GM19043 (cell line): Measurements from ENCODE around the gene PTGES3.
A peak's percentile ranks its signal among the peaks of the same experiment; 100 is the strongest.
"Not testable (repeated sequence)": the region's sequence is repeated elsewhere in the genome, so short reads cannot be mapped to it uniquely, and the experiment has no call there.

Experiments used
- ATAC-seq: cut with Tn5 transposase; IDR thresholded peaks from one replicate; pipeline ENCODE4 v1.9.1; 2021; ENCODE audit warnings: low read depth; ENCODE audit not compliant: unreplicated experiment

Gene PTGES3

DNA sequence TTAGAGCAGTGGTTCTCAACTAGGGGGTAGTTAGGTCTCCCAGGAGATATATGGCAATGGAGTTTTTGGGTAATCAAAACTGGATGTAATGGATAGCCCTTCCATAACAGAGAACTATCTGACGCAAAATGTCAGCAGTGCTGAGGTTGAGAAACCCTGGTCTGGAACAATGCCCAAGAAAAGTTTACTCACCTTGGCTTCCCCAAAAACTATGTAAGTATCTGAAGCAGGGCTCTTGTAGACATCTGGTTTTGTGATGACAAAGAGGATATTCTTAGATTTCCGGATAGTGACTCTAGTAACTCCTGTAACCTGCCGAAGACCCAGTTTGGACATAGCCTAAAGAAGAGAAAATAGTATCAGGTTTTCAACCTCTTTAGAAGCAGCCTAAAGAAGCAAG is 25.3 kb upstream of the PTGES3 start:
- no peak for ATAC-seq

DNA sequence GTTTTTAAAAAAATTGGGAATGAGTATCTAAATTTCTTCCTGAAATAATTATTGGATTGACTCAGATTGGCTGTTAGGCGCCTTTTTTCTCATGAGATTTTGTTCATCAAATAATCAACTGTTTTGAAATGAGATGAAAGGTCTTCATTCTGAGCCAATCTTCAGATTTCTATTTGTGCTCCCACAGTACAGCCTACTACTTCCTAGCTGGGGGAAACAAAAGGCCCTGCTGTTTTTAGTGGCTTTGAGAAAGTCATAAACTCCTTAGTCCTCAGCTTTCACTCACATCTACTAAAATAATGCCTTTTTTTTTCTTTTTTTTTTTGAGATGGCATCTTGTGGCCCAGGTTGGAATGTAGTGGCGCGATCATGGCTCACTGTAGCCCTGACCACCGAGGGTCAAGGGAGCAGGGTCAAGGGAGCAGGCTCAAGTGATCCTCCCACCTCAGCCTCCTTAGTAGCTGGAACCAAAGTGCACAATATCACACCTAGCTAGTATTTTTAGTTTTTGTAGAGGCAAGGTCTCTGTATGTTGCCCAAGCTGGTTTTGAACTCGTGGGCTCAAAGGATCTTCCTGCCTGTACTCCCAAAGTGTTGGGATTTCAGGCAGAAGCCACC is 21.8 kb upstream of the PTGES3 start:
- no peak for ATAC-seq

DNA sequence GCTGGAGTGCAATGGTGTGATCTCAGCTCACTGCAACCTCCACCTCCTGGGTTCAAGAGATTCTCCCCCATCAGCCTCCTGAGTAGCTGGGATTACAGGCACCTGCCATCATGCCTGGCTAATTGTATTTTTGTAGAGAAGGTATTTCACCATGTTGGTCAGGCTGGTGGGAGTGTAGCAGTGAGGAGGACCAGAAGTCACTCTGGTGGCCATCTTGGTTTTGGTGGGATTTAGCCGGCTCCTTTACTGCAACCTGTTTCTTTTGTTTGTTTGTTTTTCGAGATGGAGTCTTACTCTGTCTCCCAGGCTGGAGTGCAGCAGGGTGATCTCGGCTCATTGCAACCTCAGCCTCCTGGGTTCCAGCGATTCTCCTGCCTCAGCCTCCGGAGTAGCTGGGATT is 16.4 kb upstream of the PTGES3 start:
- not testable (repeated sequence) for ATAC-seq

DNA sequence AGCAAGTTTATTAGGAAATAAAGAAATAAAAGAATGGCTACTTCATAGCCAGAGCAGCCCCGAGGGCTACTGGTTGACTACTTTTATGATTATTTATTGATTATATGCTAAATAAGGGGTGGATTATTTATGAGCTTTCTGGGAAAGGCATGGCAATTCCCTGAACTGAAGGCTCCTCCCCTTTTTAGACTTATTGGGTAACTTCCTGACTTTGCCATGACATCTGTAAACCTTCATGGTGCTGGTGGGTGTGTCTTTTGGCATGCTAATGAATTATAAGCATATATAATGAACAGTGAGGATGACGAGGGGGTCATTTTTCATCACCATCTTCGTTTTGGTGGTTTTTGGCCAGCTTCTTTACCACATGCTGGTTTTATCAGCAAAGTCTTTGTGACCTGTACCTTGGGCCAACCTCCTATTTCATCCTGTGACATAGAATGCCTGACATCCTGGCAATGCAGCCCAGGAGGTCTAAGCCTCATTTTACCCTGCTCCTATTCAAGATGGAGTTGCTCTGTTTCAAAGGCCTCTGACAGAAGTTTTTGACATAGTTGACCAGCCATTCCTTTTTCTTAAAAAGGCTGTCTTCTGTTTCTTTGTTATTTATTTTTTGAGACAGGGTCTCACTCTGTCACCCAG is 11.1 kb upstream of the PTGES3 start:
- no peak for ATAC-seq

DNA sequence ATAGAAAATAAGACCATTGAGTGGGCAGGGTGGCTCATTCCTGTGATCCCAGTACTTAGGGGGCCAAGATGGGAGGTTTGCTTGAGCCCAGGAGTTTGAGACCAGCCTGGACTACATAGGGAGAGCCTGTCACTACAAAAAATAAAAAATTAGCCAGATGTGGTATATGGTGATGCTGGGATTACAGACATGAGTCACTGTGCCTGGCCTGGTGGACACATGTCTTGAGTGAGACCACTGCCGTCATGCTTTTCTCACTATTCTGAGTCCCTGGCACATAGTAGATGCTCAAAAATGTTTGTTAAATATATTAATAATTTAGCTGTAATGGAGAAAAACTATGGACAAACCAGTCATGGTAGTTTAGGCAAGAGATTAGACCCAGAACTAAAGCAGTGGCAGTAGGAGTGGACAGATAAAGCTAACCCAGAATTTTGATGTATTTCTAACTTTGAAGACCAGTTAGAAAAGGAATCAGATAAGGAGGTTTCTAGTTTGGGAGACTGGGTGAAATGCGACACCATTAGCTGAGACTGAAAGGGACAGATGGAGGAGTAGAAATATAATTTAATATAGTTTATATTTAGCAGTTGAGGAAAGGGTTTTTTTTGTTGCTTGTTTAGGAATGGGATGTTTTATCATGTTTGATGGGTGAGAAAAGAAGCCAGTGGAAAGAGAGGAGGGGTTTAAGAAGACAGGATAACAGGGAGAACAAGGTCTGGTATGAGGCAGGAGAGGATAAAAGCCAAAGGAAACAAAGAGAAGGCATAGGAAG is 7.4 kb upstream of the PTGES3 start:
- no peak for ATAC-seq

DNA sequence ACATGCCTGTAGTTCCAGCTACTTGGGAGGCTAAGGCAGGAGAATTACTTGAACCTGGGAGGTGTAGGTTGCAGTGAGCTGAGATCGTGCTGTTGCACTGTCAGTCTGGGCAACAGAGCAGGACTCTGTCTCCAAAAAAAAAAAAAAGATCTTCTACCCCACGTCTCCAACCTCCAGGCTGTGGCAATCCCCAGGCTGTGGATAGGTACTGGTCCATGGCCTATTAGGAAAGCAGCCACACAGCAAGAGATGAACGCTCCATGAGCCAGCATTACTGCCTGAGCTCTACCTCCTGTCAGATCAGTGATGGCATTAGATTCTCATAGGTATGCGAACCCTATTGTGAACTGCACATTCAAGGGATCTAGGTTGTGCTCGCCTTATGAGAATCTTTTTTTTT is 6.1 kb upstream of the PTGES3 start:
- ATAC-seq = no peak

DNA sequence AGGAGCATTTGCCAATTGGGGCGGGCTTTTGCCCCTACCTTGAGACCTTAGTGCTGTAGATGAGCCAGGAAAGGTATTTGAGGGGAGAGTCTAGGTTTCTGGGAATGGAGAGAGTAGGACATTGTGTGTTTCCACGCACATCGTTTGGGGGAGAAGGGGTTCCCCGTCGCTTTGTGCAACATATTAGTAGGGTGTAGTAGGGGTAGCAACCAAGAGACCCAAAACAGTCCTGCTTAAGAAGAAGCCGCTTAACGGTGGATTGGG is 694 bp upstream of the PTGES3 start:
- no peak for ATAC-seq

DNA sequence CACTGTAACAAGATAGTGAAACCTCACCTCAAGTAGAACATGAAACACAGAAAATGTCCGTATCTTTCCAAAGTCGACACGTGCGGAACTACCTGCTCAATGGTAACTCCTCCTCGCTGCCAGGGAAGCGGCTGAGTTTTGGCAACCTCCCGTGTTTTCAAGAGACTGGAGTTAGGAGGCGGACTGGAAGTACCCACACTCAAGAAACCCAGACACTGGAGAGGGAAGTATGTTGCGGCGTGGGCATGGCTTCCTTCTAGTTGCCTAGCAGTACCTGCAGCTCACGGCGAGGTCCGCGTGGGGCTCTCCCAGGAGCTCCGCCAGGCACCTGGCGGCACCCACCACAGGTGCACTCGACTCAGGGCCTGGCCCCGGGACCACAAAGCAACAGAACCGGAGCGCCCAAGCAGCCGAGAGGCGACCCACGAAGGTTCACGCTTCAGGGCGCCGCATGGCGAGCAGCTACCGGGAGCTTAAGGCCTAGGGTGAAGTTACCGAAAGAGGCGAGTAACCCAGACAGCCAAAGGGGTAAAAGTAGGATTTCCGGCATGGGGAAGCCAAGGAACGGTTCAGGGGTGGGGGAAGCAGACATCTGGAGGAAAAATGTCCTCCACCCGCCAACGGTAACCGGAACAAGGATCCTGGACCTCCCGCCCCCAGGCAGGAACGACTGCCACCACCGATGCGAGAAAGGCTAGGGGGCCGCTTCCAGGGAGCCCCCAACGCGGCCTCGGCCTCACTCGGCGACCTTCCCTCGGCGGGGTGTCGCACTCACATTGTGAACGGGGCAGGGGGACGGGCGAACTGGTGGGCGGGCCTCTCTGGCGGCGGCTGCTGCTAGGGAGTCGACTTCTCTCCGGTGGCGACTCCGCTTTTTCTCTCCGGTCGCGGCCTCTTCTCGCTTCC is 608 bp downstream of the PTGES3 start:
- ATAC-seq = no peak

DNA sequence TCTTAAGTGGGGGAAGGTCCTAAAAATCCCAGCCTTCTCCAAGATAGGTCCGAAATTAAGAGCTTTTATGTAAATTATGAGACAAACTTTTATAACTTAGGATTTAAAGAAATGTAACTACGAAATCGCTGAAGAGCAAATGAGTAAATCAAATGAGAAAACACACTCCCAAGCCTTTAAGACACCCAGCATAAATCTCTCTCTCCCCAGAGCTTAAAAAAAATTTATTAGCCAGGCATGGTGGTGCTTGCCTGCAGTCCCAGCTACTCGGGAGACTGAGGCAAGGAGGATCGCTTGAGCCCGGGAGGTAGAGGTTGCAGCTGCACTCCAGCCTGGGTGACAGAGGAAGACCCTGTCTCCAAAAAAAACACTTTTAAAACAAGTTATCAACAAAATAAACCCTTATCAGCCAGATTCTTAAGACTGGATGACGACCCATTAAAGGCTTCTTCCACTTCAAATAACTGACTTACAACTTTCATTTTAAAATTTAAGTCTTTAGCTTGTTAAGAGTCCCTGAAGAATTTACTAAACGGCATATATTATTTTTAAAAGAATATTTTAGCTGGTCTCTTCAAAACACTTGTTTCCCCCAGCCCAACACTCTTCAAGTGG is 3.2 kb downstream of the PTGES3 start:
- ATAC-seq = no peak

DNA sequence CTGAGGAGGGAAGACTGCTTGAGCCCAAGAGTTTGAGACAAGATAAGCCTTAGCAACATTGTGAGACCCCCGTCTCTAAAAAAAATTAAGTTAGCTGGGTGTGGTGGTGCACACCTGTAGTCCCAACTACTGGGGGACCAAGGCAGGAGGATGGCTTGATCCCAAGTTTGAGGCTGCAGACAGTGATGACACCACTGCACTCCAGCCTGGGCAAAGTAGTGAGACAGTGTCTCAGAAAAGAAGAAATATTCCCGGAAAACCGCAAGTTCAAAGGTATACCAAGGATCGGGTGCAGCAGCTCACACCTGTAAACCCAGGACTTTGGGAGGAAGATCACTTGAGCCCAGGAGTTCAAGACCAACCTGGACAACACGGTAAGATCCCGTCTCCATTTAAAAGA is 5.8 kb downstream of the PTGES3 start:
- no peak for ATAC-seq

DNA sequence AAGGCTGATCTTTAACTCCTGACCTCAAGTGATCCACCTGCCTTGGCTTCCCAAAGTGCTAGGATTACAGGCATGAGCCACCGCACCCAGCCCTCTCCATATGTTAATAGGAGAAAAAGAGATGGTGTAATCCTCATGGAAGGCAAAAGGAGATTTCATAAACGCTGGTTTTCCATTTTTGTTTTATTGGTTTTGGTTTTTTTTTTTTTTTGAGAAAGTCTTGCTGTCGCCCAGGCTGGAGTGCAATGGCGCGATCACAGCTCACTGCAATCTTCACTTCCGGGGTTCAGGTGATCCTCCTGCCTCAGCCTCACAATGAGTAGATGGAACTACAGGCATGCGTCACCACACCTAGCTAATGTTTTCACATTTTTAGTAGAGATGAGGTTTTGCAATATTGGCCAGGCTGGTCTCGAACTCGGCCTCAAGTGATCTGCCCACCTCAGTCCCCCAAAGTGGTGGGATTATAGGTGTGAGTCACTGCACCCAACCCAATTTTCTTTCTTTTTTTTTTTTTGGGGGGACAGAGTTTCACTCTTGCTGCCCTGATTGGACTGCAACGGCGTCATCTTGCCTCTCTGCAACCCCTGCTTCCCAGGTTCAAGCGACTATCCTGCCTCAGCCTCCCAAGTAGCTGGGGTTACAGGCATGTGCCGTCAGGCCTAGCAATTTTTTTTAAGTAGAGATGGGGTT is 8.1 kb downstream of the PTGES3 start:
- no peak for ATAC-seq

DNA sequence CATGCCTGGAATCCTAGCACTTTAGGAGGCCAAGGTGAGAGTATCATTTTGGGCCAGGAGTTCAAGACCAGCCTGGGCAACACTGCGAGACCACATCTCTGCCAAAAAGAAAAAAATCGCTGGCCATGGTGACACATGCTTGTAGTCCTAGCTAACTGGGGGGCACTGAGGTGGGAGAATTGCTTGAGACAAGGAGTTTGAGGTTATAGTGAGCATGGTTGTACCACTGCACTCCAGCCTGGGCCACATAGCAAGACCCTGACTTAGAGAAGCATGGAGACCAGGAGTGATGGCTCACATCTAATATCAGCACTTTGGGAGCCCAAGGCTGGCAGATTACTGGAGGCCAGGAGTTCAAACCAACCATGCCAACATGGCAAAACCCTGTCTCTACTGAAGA is 9.2 kb downstream of the PTGES3 start:
- no peak for ATAC-seq

DNA sequence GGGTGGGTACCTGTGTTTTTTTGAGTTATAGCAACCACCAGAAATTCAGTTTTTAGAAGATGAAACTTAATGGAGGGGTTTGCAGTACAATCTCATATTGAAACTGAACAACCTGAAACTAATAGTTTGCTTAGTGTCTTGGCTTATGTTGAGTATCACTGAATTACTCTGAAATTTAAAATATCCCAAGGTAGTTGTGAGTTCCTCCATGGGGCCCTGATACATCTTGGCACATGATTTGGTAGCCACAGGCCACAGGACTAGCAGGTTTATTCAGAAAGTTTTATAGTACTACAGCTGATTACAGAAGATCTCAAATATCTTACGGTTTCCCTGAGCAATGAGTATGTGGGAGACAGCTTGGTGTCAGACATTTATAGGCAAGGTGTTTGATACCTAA is 10.4 kb downstream of the PTGES3 start:
- ATAC-seq = peak; percentile 55

DNA sequence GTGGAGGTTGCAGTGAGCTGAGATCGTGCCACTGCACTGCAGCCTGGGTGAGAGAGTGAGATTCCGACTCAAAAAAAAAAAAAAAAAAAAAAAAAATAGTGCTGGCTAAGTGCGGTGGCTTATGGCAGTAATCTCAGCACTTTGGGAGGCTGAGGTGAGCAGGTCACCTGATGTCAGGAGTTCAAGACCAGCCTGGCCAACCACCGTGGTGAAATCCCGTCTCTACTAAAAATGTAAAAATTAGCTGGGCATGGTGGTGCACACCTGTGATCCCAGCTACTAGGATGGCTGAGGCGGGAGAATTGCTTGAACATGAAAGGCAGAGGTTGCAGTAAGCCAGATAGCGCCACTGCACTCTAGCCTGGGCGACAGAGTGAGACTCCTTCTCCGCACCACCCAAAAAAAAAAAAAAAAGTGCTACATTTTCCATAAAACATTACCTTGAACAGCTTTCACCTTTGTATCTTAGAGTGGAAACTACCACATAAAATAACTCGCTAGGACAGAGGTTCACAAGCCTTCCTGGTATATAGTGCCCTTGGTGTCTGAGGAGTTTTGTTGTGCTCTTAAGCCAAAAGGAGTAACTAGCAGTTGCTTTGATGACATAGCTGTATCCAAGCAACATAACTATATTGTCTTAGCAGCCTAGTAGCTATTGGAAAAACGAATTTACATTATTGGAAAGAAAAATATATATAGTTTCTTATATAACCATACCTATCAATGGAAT is 11.1 kb downstream of the PTGES3 start:
- no peak for ATAC-seq

DNA sequence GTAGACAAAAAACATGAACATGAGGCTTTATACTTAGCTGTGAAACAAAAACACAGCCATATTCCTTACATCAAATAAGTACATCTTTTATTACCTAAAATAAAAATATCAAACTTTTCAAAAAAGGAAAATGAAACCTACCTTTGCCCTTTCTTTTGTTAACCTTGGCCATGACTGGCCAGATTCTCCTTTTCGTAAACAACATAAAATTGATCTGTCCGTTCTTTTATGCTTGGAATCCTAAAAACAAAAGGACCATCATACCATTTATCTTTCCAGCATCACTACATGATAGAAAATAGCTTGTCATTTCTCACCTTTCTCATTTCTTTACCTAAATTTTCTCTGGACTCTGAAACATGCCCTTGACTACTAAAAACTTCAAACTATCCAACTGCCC is 16.5 kb downstream of the PTGES3 start:
- ATAC-seq = no peak

DNA sequence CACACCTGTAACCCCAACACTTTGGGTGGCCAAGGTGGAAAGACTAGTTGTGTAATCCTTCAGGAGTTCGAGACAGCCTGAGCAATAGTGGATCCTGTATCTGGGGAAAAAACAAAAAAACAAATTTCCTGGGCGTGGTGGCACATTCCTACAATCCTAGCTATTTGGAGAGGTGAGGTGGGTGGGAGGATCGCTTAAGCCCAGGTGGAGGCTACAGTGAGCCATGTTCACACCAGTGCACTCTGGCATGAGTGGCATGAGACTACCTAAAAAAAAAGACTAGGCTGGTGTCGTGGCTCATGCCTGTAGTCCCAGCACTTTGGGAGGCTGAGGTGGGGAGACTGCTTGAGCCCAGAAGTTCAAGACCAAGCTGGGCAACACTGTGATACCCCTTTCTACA is 17.2 kb downstream of the PTGES3 start:
- no peak for ATAC-seq

DNA sequence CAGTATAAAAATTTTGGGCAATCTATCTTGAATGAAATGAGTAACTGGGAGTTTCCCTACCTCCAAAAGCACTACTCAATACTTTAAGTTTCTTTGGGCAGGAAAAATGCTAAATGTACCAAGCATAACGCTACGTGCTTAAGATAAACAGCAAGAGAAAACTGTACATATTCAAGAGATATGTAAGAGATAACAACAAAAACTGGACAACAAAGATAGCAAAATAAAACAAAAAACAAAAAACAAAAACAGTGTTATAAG is 20.0 kb downstream of the PTGES3 start:
- ATAC-seq = no peak

DNA sequence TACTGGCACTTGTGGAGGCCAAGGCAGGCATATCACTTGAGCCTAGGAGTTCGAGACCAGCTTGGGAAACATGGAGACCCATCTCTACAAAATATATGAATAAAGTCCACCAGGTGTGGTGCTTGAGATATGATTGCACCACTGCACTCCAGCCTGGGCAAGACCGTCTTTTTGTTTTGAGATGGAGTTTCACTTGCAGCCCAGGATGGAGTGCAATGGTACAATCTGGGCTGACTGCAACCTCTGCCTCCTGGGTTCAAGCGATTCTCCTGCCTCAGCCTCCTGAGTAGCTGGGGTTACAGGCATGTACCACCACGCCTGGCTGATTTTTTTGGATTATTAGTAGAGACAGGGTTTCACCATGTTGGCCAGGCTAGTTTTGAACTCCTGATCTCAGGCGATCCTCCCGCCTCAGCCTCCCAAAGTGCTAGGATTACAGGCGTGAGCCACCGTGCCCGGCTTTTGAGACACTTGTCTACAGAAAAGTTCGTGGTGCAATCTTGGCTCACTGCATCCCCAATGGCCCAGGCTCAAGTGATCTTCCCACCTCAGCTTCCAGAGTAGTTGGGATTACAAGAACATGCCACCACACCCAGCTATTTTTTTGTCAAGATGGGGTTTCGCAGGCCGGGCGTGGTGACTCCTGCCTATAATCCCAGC is 26.0 kb downstream of the PTGES3 start:
- ATAC-seq = no peak

DNA sequence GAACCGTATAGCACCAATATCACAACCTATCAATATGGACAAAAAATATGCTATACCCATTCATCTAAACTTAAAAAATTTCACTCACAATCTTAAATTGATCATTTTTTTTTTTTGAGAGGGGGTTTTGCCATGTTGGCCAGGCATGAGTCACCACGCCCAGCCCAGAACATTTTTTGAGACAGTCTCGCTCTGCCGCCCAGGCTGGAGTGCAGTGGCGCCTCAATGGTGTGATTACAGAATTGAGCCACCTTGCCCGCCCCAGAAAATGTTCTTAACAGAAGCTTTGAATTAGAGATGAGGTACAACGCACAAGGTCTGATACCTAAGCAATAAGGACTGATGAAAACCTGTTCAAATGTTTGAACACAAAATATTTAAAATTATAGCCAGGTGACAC is 26.5 kb downstream of the PTGES3 start:
- no peak for ATAC-seq
